ENCODE results near the gene NEK1. TPM values are rescaled to one million over a fixed set of nuclear protein-coding genes. Genes with fewer than 3 reads are reported as not detected.

Gene NEK1
- total and polyA plus RNA-seq, 2 donors (not counting 1 experiment from before 2014, with no cell fraction given): 3.3 to 21.4 TPM

DNA sequence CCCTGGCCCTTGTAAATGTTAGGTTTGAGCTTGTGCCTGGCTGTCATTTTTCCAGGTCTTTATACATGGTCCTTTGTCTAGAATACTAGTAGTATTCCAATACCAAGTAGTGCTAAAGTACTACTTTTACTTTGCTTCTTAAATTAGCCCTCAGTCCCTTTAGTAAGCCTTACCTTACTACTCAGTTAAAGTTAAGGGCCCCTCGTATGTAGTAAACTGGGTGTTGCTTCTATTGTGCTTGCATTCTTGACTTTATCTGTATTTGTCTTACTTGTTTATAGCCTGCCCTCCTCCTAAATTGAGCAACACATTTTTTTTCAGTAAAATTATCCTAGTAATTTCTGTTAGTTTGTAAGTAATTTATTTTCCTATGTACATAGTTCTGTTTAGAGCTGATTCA lies 33.2 kb upstream of the NEK1 start:
- Histone ChIP-seq H3K79me2 (ENCODE audit: control insufficient read depth, insufficient read depth, low read length) (peaks cover 33% of the 10 kb centered on the region), H2AFZ (ENCODE audit: insufficient read depth, low read depth, low read length, poor library complexity, severe bottlenecking) (no peak overlapping the region), H3K9me3 (ENCODE audit: control extremely low read depth in 1 of 3, control insufficient read depth in 2 of 3, insufficient read depth in 1 of 3, low read length in 2 of 3) (no peaks in the 10 kb centered on the region), H3K27me3 (replicated peaks in 1 of 4; ENCODE audit: control extremely low read depth in 1 of 4, control insufficient read depth in 3 of 4, insufficient read depth in 4 of 4, low read length in 3 of 4) (no peaks in the 10 kb centered on the region), H3K4me1 (ENCODE audit: control insufficient read depth in 2 of 2, insufficient read depth in 2 of 2, low read length in 2 of 2) (no peaks in the 10 kb centered on the region), H4K20me1 (ENCODE audit: control insufficient read depth, insufficient read depth, low read length, poor library complexity, severe bottlenecking) (no peaks in the 10 kb centered on the region), H3K4me2 (replicated peaks; ENCODE audit: low read depth, low read length, poor library complexity, severe bottlenecking) (no peak overlapping the region), H3K4me3 (ENCODE audit: control extremely low read depth in 1 of 5, extremely low read depth in 1 of 5, insufficient read depth in 1 of 5, low read depth in 2 of 5, low read length in 4 of 5) (no peak overlapping the region), H3K9ac (ENCODE audit: low read length) (no peak overlapping the region), H3K27ac (ENCODE audit: low read length in 2 of 2) (no peak overlapping the region), H3K36me3 (replicated peaks in 1 of 2; ENCODE audit: control extremely low read depth in 1 of 2, control insufficient read depth in 1 of 2, extremely low read depth in 1 of 2, insufficient read depth in 2 of 2, low read length in 1 of 2) (peaks cover 12 to 13% of the 10 kb centered on the region in 2 experiments)
- H3K9me3 Mint-ChIP-seq (ENCODE audit: insufficient read depth): no peaks in the 10 kb centered on the region
- peaks cover 2% of the 10 kb centered on the region for H3K4me1 Mint-ChIP-seq
- H3K4me3 Mint-ChIP-seq: no peak overlapping the region
- H3K27me3 Mint-ChIP-seq: no peaks in the 10 kb centered on the region
- ChIA-PET CTCF (no interaction called here), POLR2A (no interaction called here)
- WGBS (ENCODE audit: insufficient coverage): no CpG with 5 or more reads among the region's 1 CpG
- ATAC-seq (ENCODE audit: low read depth) (no peak), DNase-seq (no peak)
- TF ChIP-seq EZH2 (IDR thresholded peaks at IDR 0.05; ENCODE audit: borderline replicate concordance, insufficient read depth, low read depth, low read length, poor library complexity, severe bottlenecking): no peak
- TF ChIP-seq, protein P1, sequence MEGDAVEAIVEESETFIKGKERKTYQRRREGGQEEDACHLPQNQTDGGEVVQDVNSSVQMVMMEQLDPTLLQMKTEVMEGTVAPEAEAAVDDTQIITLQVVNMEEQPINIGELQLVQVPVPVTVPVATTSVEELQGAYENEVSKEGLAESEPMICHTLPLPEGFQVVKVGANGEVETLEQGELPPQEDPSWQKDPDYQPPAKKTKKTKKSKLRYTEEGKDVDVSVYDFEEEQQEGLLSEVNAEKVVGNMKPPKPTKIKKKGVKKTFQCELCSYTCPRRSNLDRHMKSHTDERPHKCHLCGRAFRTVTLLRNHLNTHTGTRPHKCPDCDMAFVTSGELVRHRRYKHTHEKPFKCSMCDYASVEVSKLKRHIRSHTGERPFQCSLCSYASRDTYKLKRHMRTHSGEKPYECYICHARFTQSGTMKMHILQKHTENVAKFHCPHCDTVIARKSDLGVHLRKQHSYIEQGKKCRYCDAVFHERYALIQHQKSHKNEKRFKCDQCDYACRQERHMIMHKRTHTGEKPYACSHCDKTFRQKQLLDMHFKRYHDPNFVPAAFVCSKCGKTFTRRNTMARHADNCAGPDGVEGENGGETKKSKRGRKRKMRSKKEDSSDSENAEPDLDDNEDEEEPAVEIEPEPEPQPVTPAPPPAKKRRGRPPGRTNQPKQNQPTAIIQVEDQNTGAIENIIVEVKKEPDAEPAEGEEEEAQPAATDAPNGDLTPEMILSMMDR (IDR thresholded peaks at IDR 0.05): no peak
- intact Hi-C loops (cut with micrococcal nuclease): no loop called here
- no peak overlapping the region for H3K27ac Mint-ChIP-seq

DNA sequence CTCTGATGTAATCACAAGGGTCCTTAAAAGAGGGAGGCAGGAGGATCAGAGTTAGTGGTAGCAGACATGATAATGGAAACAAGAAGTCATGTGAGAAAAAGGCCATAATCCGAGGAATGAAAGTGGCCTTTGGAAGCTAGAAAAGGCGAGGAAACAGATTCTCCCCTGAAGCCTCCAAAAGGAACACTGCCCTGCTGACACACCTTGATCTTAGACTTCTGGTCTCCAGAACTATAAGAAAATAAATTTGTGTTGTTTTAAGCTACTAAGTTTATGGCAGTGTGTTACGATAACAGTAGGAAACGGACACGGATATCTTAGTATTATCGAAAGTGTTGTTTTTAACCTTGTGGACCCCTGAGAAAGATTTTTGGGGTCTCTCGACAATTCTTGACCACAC lies 32.4 kb upstream of the NEK1 start:
- ATAC-seq (ENCODE audit: low read depth) (no peak), DNase-seq (no peak)
- POLR2A ChIA-PET: no interaction called here
- H3K4me1 ChIP-seq (ENCODE audit: control insufficient read depth in 2 of 2, insufficient read depth in 2 of 2, low read length in 2 of 2): no peaks in the 10 kb centered on the region
- no peak overlapping the region for H3K27ac ChIP-seq (ENCODE audit: low read length in 2 of 2)
- Mint-ChIP-seq H3K27me3 (no peaks in the 10 kb centered on the region), H3K4me3 (no peak overlapping the region), H3K9me3 (ENCODE audit: insufficient read depth) (no peaks in the 10 kb centered on the region), H3K27ac (no peak overlapping the region), H3K4me1 (no peaks in the 10 kb centered on the region)
- CTCF ChIA-PET: interaction anchor here (0.9 kb wide), 1 partner anchor 32 kb away, joined by 4 read pairs; the partner anchor contains the start of gene NEK1
- WGBS (ENCODE audit: insufficient coverage): 100% methylated on average over 5 of the region's 7 CpGs
- H3K9ac ChIP-seq (ENCODE audit: low read length): no peak overlapping the region
- peaks cover 4% of the 10 kb centered on the region for H4K20me1 ChIP-seq (ENCODE audit: control insufficient read depth, insufficient read depth, low read length, poor library complexity, severe bottlenecking)
- H3K36me3 ChIP-seq (replicated peaks in 1 of 2; ENCODE audit: control extremely low read depth in 1 of 2, control insufficient read depth in 1 of 2, extremely low read depth in 1 of 2, insufficient read depth in 2 of 2, low read length in 1 of 2): peaks cover 12 to 14% of the 10 kb centered on the region in 2 experiments
- no peak for TF ChIP-seq EZH2 (IDR thresholded peaks at IDR 0.05; ENCODE audit: borderline replicate concordance, insufficient read depth, low read depth, low read length, poor library complexity, severe bottlenecking)
- TF ChIP-seq, protein P1 (IDR thresholded peaks at IDR 0.05): no peak
- peaks cover 33% of the 10 kb centered on the region for H3K79me2 ChIP-seq (ENCODE audit: control insufficient read depth, insufficient read depth, low read length)
- intact Hi-C loops (cut with micrococcal nuclease): no loop called here
- no peak overlapping the region for H3K4me2 ChIP-seq (replicated peaks; ENCODE audit: low read depth, low read length, poor library complexity, severe bottlenecking)
- no peaks in the 10 kb centered on the region for H3K9me3 ChIP-seq (ENCODE audit: control extremely low read depth in 1 of 3, control insufficient read depth in 2 of 3, insufficient read depth in 1 of 3, low read length in 2 of 3)
- no peaks in the 10 kb centered on the region for H3K27me3 ChIP-seq (replicated peaks in 1 of 4; ENCODE audit: control extremely low read depth in 1 of 4, control insufficient read depth in 3 of 4, insufficient read depth in 4 of 4, low read length in 3 of 4)
- H3K4me3 ChIP-seq (ENCODE audit: control extremely low read depth in 1 of 5, extremely low read depth in 1 of 5, insufficient read depth in 1 of 5, low read depth in 2 of 5, low read length in 4 of 5): no peak overlapping the region
- H2AFZ ChIP-seq (ENCODE audit: insufficient read depth, low read depth, low read length, poor library complexity, severe bottlenecking): no peak overlapping the region

All from B cell (primary cell).